SK-N-SH (cell line): ENCODE results near the gene TMEM132D. TPM values are rescaled to one million over a fixed set of nuclear protein-coding genes. Genes with fewer than 3 reads are reported as not detected.

Experiments used
- CTCF ChIA-PET: fragments of 300-600, 350-600 bp; formaldehyde crosslinking; extraction: SDS; loops from one replicate; lab custom pipeline; 2021; lab: Yijun Ruan, JAX
- POLR2A ChIA-PET: fragments of 350-600 bp; sonication (Branson Sonifier 250); formaldehyde crosslinking; extraction: SDS; loops from one replicate; lab custom pipeline; 2020; ENCODE audit warnings: antibody characterized with exemption, inconsistent platforms; lab: Yijun Ruan, JAX
- DNase-seq: peaks from one replicate; pipeline ENCODE4 v3.0.0; 2012
- H2AFZ ChIP-seq: fragments of 200-600 bp; sonication (generic); 2 replicates; pipeline ENCODE4 v1.8.1; 2016; ENCODE audit warnings: antibody characterized with exemption, mild to moderate bottlenecking, low read depth
- H3F3A ChIP-seq: fragments of 200-600 bp; sonication (generic); replicated peaks from 2 replicates; pipeline ENCODE3; 2016; ENCODE audit warnings: antibody characterized with exemption, mild to moderate bottlenecking; ENCODE audit not compliant: insufficient read depth
- H3K27ac ChIP-seq, 2 experiments: fragments of 200-500 bp in 1 of 2; fragments of 200-600 bp in 1 of 2; sonication (Bioruptor generic) in 1 of 2; sonication (generic), shearing (Covaris generic) in 1 of 2; 2 replicates each; pipeline versions ENCODE4 v1.5.1 to v1.6.1; 2014 to 2016; ENCODE audit warnings: low read depth in 2 of 2, inconsistent platforms in 1 of 2, low read length in 1 of 2, mild to moderate bottlenecking in 1 of 2, mixed read lengths in 1 of 2
- H3K27me3 ChIP-seq: fragments of 200-600 bp; sonication (generic), shearing (Covaris generic); 2 replicates; pipeline ENCODE4 v1.6.1; 2016; ENCODE audit warnings: mixed run types; ENCODE audit not compliant: insufficient read depth
- H3K36me3 ChIP-seq, 2 experiments: fragments of 200-500 bp in 1 of 2; fragments of 200-600 bp in 1 of 2; sonication (Bioruptor generic) in 1 of 2; sonication (generic) in 1 of 2; replicated peaks in 1 of 2; 2 replicates each; pipeline versions ENCODE3 to v1.5.1; 2014 to 2016; ENCODE audit warnings: low read length in 1 of 2, mild to moderate bottlenecking in 1 of 2; ENCODE audit not compliant: insufficient read depth in 2 of 2, control insufficient read depth in 1 of 2
- H3K4me1 ChIP-seq, 2 experiments: fragments of 200-500 bp in 1 of 2; fragments of 200-600 bp in 1 of 2; sonication (Bioruptor generic) in 1 of 2; sonication (generic), shearing (Covaris generic) in 1 of 2; 2 replicates each; pipeline versions ENCODE4 v1.5.1 to v1.6.1; 2014 to 2016; ENCODE audit warnings: low read depth in 1 of 2, low read length in 1 of 2, mixed run types in 1 of 2; ENCODE audit not compliant: insufficient read depth in 2 of 2, control insufficient read depth in 1 of 2
- H3K4me2 ChIP-seq: fragments of 200-600 bp; sonication (generic), shearing (Covaris generic); 2 replicates; pipeline ENCODE4 v1.6.1; 2017; ENCODE audit warnings: mixed run types
- H3K4me3 ChIP-seq, 2 experiments: fragments of 200-500 bp in 1 of 2; fragments of 200-600 bp in 1 of 2; sonication (Bioruptor generic) in 1 of 2; sonication (generic), shearing (Covaris generic) in 1 of 2; 2 replicates each; pipeline versions ENCODE4 v1.5.1 to v1.8.1; 2014 to 2016; ENCODE audit warnings: low read depth in 2 of 2, inconsistent platforms in 1 of 2, low read length in 1 of 2, mild to moderate bottlenecking in 1 of 2, mixed read lengths in 1 of 2, moderate library complexity in 1 of 2
- H3K79me2 ChIP-seq: fragments of 200-600 bp; sonication (generic); 2 replicates; pipeline ENCODE4 v1.8.1; 2017; ENCODE audit warnings: mild to moderate bottlenecking; ENCODE audit not compliant: insufficient read depth
- H3K9ac ChIP-seq: fragments of 200-600 bp; sonication (generic); 2 replicates; pipeline ENCODE4 v1.6.1; 2017; ENCODE audit warnings: mixed run types
- H3K9me2 ChIP-seq: fragments of 200-600 bp; sonication (generic); 2 replicates; pipeline ENCODE4 v1.6.1; 2017; ENCODE audit warnings: mixed run types
- H3K9me3 ChIP-seq: fragments of 200-600 bp; sonication (generic); 2 replicates; pipeline ENCODE4 v1.6.1; 2017; ENCODE audit warnings: mixed run types, mild to moderate bottlenecking, moderate library complexity
- H4K20me1 ChIP-seq: fragments of 200-600 bp; sonication (generic); 2 replicates; pipeline ENCODE4 v1.6.1; 2017; ENCODE audit warnings: mild to moderate bottlenecking, mixed run types; ENCODE audit not compliant: insufficient read depth
- CHD2 ChIP-seq: fragments of 150-350 bp; IDR thresholded peaks from 2 replicates; pipeline ENCODE4 v1.6.1; 2018; ENCODE audit warnings: low read length; ENCODE audit not compliant: partially characterized antibody
- ELF1 ChIP-seq: IDR thresholded peaks from 2 replicates; pipeline ENCODE4 v1.4.0; 2012
- EZH2phosphoT487 ChIP-seq: fragments of 200-600 bp; sonication (generic); IDR thresholded peaks from 2 replicates; pipeline ENCODE4 v1.6.1; 2017; ENCODE audit warnings: low read depth, mixed run types, mild to moderate bottlenecking, antibody characterized with exemption, moderate library complexity, borderline replicate concordance
- FOSL2 ChIP-seq: IDR thresholded peaks from 2 replicates; pipeline ENCODE4 v1.4.0; 2012; ENCODE audit warnings: low read depth, mild to moderate bottlenecking, moderate library complexity, borderline replicate concordance
- RCOR1 ChIP-seq: fragments of 150-350 bp; IDR thresholded peaks from 2 replicates; pipeline ENCODE4 v1.6.1; 2017; ENCODE audit warnings: antibody characterized with exemption, low read length
- RFX5 ChIP-seq: IDR thresholded peaks from 2 replicates; pipeline ENCODE4 v1.6.1; 2012; ENCODE audit warnings: mild to moderate bottlenecking, improper control_type of control experiment, low read length
- SMC3 ChIP-seq: IDR thresholded peaks from 2 replicates; pipeline ENCODE4 v1.6.1; 2012; ENCODE audit warnings: low read depth, low read length, improper control_type of control experiment
- YY1 ChIP-seq: IDR thresholded peaks from 2 replicates; pipeline ENCODE4 v1.4.0; 2012; ENCODE audit warnings: low read depth, mild to moderate bottlenecking
- WGBS: methylation state at CpG from one replicate; pipeline ENCODE4 v1.1.6; 2017; ENCODE audit warnings: low lambda C conversion rate; 5-methylcytosine and 5-hydroxymethylcytosine counted together
- polyA plus RNA-seq, 3 experiments: library from polyadenylated mRNA; depleted of rRNA; stranded (reverse); fragments of >200 nt; gene quantifications; 2 replicates each; pipeline ENCODE4 v1.2.3, GENCODE V29; 2012
- TF ChIP-seq, protein P1 (sequence below): fragments of 150-350 bp; IDR thresholded peaks from 2 replicates; pipeline ENCODE4 v1.6.1; 2017; ENCODE audit warnings: antibody characterized with exemption, low read length, low read depth, borderline replicate concordance
- TF ChIP-seq, protein P2 (sequence below): fragments of 150-350 bp; IDR thresholded peaks from 2 replicates; pipeline ENCODE4 v1.6.1; 2016; ENCODE audit warnings: mild to moderate bottlenecking, low read depth, low read length
- TF ChIP-seq, protein P3 (sequence below): IDR thresholded peaks from 2 replicates; pipeline ENCODE4 v1.4.0; 2012; ENCODE audit warnings: low read depth, borderline replicate concordance
- TF ChIP-seq, protein P4 (sequence below): IDR thresholded peaks from 2 replicates; pipeline ENCODE4 v1.4.0; 2012; ENCODE audit warnings: low read depth, borderline replicate concordance

TMEM132D gene
- polyA plus RNA-seq, 1 of the 3 experiments (the other 2 are of a cell fraction) = not detected

DNA sequence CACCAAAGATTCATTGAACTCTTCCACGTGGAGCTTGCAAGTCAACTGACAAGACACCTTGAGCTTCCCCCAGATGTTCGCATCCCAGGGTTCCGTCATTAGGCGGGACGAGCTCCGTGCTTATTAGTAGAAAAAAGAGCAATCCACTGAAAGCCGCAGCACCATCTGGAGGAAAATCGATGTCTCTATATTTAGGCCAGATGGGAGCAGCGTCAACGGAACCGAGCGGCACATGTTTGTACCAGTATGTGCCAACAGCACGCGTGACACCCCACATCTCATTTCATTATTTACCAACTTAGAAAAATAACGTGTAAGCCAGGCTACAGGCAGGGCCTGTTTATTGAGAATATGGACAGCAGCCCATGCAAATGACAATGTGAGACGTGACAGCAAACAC is 45.8 kb upstream of the TMEM132D start (continued):
- TF ChIP-seq, protein P1, sequence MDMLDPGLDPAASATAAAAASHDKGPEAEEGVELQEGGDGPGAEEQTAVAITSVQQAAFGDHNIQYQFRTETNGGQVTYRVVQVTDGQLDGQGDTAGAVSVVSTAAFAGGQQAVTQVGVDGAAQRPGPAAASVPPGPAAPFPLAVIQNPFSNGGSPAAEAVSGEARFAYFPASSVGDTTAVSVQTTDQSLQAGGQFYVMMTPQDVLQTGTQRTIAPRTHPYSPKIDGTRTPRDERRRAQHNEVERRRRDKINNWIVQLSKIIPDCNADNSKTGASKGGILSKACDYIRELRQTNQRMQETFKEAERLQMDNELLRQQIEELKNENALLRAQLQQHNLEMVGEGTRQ = no peak
- TF ChIP-seq EZH2phosphoT487 (no peak), YY1 (no peak)

DNA sequence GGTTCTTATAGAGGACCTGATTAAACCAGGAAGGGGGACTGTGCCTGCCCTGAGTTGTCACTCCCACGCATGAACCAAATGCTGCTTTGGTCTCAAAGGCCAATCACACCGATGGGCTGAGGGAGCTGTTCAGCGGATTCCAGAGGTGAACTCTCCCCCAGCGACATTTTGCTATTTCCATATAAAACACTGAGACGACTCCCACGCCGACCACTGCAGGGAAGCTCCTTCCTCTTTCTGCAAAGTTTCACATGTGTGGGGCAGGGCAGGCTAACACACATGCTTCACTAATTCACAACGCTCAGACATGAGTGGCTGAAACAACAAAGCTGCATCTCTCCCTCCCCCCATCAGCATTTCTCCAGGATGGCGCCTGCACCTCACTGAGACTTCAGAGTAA is 37.8 kb upstream of the TMEM132D start:
- Histone ChIP-seq H3K27ac (no peak overlapping the region), H3K9me2 (no peaks in the 10 kb centered on the region), H3K4me1 (no peaks in the 10 kb centered on the region), H3K27me3 (no peaks in the 10 kb centered on the region), H3K36me3 (no peaks in the 10 kb centered on the region), H3F3A (no peaks in the 10 kb centered on the region), H3K9me3 (no peaks in the 10 kb centered on the region), H3K79me2 (no peaks in the 10 kb centered on the region), H3K4me2 (no peak overlapping the region), H2AFZ (no peak overlapping the region), H3K4me3 (no peak overlapping the region), H3K9ac (no peak overlapping the region), H4K20me1 (no peaks in the 10 kb centered on the region)
- no peak for DNase-seq
- ChIA-PET POLR2A (no interaction called here), CTCF (no interaction called here)
- TF ChIP-seq FOSL2 = no peak
- no peak for TF ChIP-seq ELF1
- TF ChIP-seq CHD2 = no peak
- TF ChIP-seq, protein P2, sequence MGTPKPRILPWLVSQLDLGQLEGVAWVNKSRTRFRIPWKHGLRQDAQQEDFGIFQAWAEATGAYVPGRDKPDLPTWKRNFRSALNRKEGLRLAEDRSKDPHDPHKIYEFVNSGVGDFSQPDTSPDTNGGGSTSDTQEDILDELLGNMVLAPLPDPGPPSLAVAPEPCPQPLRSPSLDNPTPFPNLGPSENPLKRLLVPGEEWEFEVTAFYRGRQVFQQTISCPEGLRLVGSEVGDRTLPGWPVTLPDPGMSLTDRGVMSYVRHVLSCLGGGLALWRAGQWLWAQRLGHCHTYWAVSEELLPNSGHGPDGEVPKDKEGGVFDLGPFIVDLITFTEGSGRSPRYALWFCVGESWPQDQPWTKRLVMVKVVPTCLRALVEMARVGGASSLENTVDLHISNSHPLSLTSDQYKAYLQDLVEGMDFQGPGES = no peak
- TF ChIP-seq, protein P3, sequence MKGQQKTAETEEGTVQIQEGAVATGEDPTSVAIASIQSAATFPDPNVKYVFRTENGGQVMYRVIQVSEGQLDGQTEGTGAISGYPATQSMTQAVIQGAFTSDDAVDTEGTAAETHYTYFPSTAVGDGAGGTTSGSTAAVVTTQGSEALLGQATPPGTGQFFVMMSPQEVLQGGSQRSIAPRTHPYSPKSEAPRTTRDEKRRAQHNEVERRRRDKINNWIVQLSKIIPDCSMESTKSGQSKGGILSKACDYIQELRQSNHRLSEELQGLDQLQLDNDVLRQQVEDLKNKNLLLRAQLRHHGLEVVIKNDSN = no peak
- TF ChIP-seq, protein P4, sequence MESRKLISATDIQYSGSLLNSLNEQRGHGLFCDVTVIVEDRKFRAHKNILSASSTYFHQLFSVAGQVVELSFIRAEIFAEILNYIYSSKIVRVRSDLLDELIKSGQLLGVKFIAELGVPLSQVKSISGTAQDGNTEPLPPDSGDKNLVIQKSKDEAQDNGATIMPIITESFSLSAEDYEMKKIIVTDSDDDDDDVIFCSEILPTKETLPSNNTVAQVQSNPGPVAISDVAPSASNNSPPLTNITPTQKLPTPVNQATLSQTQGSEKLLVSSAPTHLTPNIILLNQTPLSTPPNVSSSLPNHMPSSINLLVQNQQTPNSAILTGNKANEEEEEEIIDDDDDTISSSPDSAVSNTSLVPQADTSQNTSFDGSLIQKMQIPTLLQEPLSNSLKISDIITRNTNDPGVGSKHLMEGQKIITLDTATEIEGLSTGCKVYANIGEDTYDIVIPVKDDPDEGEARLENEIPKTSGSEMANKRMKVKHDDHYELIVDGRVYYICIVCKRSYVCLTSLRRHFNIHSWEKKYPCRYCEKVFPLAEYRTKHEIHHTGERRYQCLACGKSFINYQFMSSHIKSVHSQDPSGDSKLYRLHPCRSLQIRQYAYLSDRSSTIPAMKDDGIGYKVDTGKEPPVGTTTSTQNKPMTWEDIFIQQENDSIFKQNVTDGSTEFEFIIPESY = no peak
- no peak for TF ChIP-seq RFX5
- no peak for TF ChIP-seq SMC3
- no peak for TF ChIP-seq RCOR1
- WGBS = 19% methylated on average over 8 of the region's 9 CpGs
